OCI-LY7 (cell line): ENCODE data around the gene ITM2C. TPM values are rescaled to one million over a fixed set of nuclear protein-coding genes. Genes with fewer than 3 reads are reported as not detected.

Experiments
- BruUV-seq: library from RNA; stranded (reverse); fragments of 400-500 nt; replicated peaks from 2 replicates; lab custom pipeline; 2021; lab: Mats Ljungman, UMichigan
- CTCF ChIA-PET: fragments of 300-600 bp; sonication (Branson Sonifier 250); formaldehyde crosslinking; loops from one replicate; lab custom pipeline; 2022; ENCODE audit warnings: antibody characterized with exemption; ENCODE audit not compliant: unreplicated experiment; lab: Charles Lee
- POLR2A ChIA-PET: fragments of 300-600 bp; sonication (Branson Sonifier 250); formaldehyde crosslinking; loops from one replicate; lab custom pipeline; 2022; ENCODE audit warnings: antibody characterized with exemption; lab: Charles Lee
- DNase-seq: peaks from one replicate; pipeline ENCODE4 v3.0.0-alpha.2; 2015; ENCODE audit warnings: low spot score
- H2AFZ ChIP-seq: fragments of 200-600 bp; sonication (generic), shearing (Covaris generic); 2 replicates; pipeline ENCODE4 v1.6.1; 2014; ENCODE audit warnings: mild to moderate bottlenecking, antibody characterized with exemption, low read length, moderate library complexity
- H3K27ac ChIP-seq: fragments of 200-600 bp; sonication (generic); 2 replicates; pipeline ENCODE4 v1.5.1; 2014; ENCODE audit warnings: mixed run types, low read depth, mild to moderate bottlenecking, moderate library complexity, low read length, inconsistent platforms; ENCODE audit not compliant: poor library complexity, severe bottlenecking
- H3K36me3 ChIP-seq: fragments of 200-600 bp; sonication (generic); 2 replicates; pipeline ENCODE4 v1.6.1; 2014; ENCODE audit warnings: mild to moderate bottlenecking, antibody characterized with exemption, low read length, moderate library complexity, mixed read lengths; ENCODE audit not compliant: insufficient read depth
- H3K4me1 ChIP-seq: fragments of 200-600 bp; sonication (generic); 2 replicates; pipeline ENCODE4 v1.5.1; 2014; ENCODE audit warnings: mild to moderate bottlenecking, low read length; ENCODE audit not compliant: insufficient read depth, poor library complexity, severe bottlenecking
- H3K4me2 ChIP-seq: fragments of 200-600 bp; sonication (generic); 2 replicates; pipeline ENCODE4 v1.6.1; 2014; ENCODE audit warnings: mild to moderate bottlenecking, low read length
- H3K4me3 ChIP-seq: fragments of 200-600 bp; sonication (generic); 2 replicates; pipeline ENCODE4 v1.5.1; 2014; ENCODE audit warnings: mild to moderate bottlenecking, low read depth, low read length; ENCODE audit not compliant: poor library complexity, severe bottlenecking
- H3K79me2 ChIP-seq: fragments of 200-600 bp; sonication (generic); 2 replicates; pipeline ENCODE4 v1.6.1; 2016; ENCODE audit warnings: low read depth, mild to moderate bottlenecking, low read length, moderate library complexity, mixed read lengths; ENCODE audit not compliant: insufficient read depth
- H3K9me2 ChIP-seq: fragments of 200-600 bp; sonication (generic); 2 replicates; pipeline ENCODE4 v1.6.1; 2016; ENCODE audit warnings: mild to moderate bottlenecking, low read length, mixed read lengths; ENCODE audit not compliant: insufficient read depth
- H3K9me3 ChIP-seq: fragments of 200-600 bp; sonication (generic); 2 replicates; pipeline ENCODE4 v1.6.1; 2014; ENCODE audit warnings: mild to moderate bottlenecking, mixed run types, low read length, mixed read lengths
- H4K20me1 ChIP-seq: fragments of 200-600 bp; sonication (generic); 2 replicates; pipeline ENCODE4 v1.6.1; 2014; ENCODE audit warnings: mild to moderate bottlenecking, antibody characterized with exemption, low read length, moderate library complexity, mixed read lengths; ENCODE audit not compliant: insufficient read depth
- EZH2phosphoT487 ChIP-seq: fragments of 200-600 bp; sonication (generic); IDR thresholded peaks from 2 replicates; pipeline ENCODE4 v1.6.1; 2018; ENCODE audit warnings: low read depth, borderline replicate concordance, mild to moderate bottlenecking, mixed run types, antibody characterized with exemption, low read length, moderate library complexity, mixed read lengths
- intact Hi-C: fragments of 100-400 bp; cut with micrococcal nuclease; formaldehyde crosslinking; loops from one replicate; pipeline ENCODE4 v1.10.0; 2022; ENCODE audit not compliant: unreplicated experiment
- total RNA-seq, 2 experiments: library from RNA; depleted of rRNA in 1 of 2; stranded (reverse); fragments of >200 nt in 1 of 2; shearing (Covaris generic) in 1 of 2; gene quantifications; 2 replicates each; pipeline ENCODE4 v1.2.3, GENCODE V29; 2014 to 2022
- TF ChIP-seq, protein P1 (sequence below): fragments of 200-600 bp; sonication (generic); conservative IDR thresholded peaks from 2 replicates; pipeline ENCODE4 v1.5.1; 2014; ENCODE audit warnings: mild to moderate bottlenecking, antibody characterized with exemption, low read length, moderate library complexity, mixed read lengths

ITM2C gene
- total RNA-seq, 2 experiments from 2014 or later = not detected

- no peaks in the 10 kb centered on the region for H3K4me1 ChIP-seq
- BruUV-seq = no TSS peak
- POLR2A ChIA-PET = no interaction called here
- no peaks in the 10 kb centered on the region for H3K79me2 ChIP-seq
- H2AFZ ChIP-seq = no peak overlapping the region; the same call in 1 of the 2 replicates
- no peak for DNase-seq
- intact Hi-C loops = loop anchor here (5.0 kb wide), 1 partner anchor 61 kb away; no protein-coding TSS in a partner anchor
- no peak overlapping the region for H3K27ac ChIP-seq
- no peaks in the 10 kb centered on the region for H3K36me3 ChIP-seq
- H3K9me3 ChIP-seq = no peaks in the 10 kb centered on the region
- no peak overlapping the region for H3K4me2 ChIP-seq
- H4K20me1 ChIP-seq = no peaks in the 10 kb centered on the region
- H3K9me2 ChIP-seq = no peaks in the 10 kb centered on the region
- CTCF ChIA-PET = interaction anchor here (0.6 kb wide), 1 partner anchor 13 kb away, joined by 3 read pairs; no protein-coding TSS in a partner anchor
- no peak overlapping the region for H3K4me3 ChIP-seq
- TF ChIP-seq EZH2phosphoT487 = no peak
- TF ChIP-seq, protein P1, sequence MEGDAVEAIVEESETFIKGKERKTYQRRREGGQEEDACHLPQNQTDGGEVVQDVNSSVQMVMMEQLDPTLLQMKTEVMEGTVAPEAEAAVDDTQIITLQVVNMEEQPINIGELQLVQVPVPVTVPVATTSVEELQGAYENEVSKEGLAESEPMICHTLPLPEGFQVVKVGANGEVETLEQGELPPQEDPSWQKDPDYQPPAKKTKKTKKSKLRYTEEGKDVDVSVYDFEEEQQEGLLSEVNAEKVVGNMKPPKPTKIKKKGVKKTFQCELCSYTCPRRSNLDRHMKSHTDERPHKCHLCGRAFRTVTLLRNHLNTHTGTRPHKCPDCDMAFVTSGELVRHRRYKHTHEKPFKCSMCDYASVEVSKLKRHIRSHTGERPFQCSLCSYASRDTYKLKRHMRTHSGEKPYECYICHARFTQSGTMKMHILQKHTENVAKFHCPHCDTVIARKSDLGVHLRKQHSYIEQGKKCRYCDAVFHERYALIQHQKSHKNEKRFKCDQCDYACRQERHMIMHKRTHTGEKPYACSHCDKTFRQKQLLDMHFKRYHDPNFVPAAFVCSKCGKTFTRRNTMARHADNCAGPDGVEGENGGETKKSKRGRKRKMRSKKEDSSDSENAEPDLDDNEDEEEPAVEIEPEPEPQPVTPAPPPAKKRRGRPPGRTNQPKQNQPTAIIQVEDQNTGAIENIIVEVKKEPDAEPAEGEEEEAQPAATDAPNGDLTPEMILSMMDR = no peak
Measured at GRCh38 chr2:230925879-230926765, 61.4 kb downstream of the ITM2C start.

GRCh38 chr2:230927711-230928341, 63.1 kb downstream of the ITM2C start:
- Histone ChIP-seq H3K36me3 (no peaks in the 10 kb centered on the region), H3K9me2 (no peaks in the 10 kb centered on the region), H2AFZ (no peak overlapping the region), H3K4me3 (no peak overlapping the region), H3K9me3 (no peaks in the 10 kb centered on the region), H4K20me1 (no peaks in the 10 kb centered on the region), H3K27ac (no peak overlapping the region), H3K4me1 (no peaks in the 10 kb centered on the region), H3K4me2 (no peak overlapping the region), H3K79me2 (no peaks in the 10 kb centered on the region)
- CTCF ChIA-PET = interaction anchor here (0.6 kb wide), 1 partner anchor 89 kb away, joined by 5 read pairs; no protein-coding TSS in a partner anchor
- DNase-seq = no peak
- no peak for TF ChIP-seq EZH2phosphoT487
- TF ChIP-seq, protein P1 = no peak
- no TSS peak for BruUV-seq
- intact Hi-C loops = loop anchor here (5.0 kb wide), 1 partner anchor 59 kb away; no protein-coding TSS in a partner anchor
- POLR2A ChIA-PET = no interaction called here

Other genes with a start within 250 kb of the ITM2C start
- gene CAB39, start 152.1 kb upstream of the ITM2C start, total RNA-seq (2014; rRNA removed; shearing (Covaris generic)) = 31.5 and 39.3 TPM in 2 replicates
- 53.4 and 53.8 TPM in 2 replicates for gene CAB39, start 152.1 kb upstream of the ITM2C start, total RNA-seq (2022)
- 0.22 TPM in 1 of 2 replicates, not detected in the other for gene GPR55, start 60.3 kb downstream of the ITM2C start, total RNA-seq (2014; rRNA removed; shearing (Covaris generic))
- gene GPR55, start 60.3 kb downstream of the ITM2C start, total RNA-seq (2022) = not detected in 2 replicates
- gene SPATA3, start 131.2 kb downstream of the ITM2C start, total RNA-seq (2014; rRNA removed; shearing (Covaris generic)) = not detected in 2 replicates
- not detected in 2 replicates for gene SPATA3, start 131.2 kb downstream of the ITM2C start, total RNA-seq (2022)
- not detected in 2 replicates for gene C2orf72, start 172.6 kb downstream of the ITM2C start, total RNA-seq (2014; rRNA removed; shearing (Covaris generic))
- gene C2orf72, start 172.6 kb downstream of the ITM2C start, total RNA-seq (2022) = not detected in 2 replicates
- gene PSMD1, start 191.9 kb downstream of the ITM2C start, total RNA-seq (2014; rRNA removed; shearing (Covaris generic)) = 60.5 and 74.5 TPM in 2 replicates
- 81.2 and 105 TPM in 2 replicates for gene PSMD1, start 191.9 kb downstream of the ITM2C start, total RNA-seq (2022)